OCI-LY7 (cell line): ENCODE data around the gene KRTAP5-7.

Source experiments
- CTCF ChIP-seq: fragments of 200-600 bp; sonication (generic); conservative IDR thresholded peaks from 2 replicates; pipeline ENCODE4 v1.5.1; 2014; ENCODE audit warnings: mild to moderate bottlenecking, antibody characterized with exemption, low read length, moderate library complexity, mixed read lengths
- EZH2phosphoT487 ChIP-seq: fragments of 200-600 bp; sonication (generic); IDR thresholded peaks from 2 replicates; pipeline ENCODE4 v1.6.1; 2018; ENCODE audit warnings: low read depth, borderline replicate concordance, mild to moderate bottlenecking, mixed run types, antibody characterized with exemption, low read length, moderate library complexity, mixed read lengths

GRCh38 chr11:71485466-71485865, 41.6 kb upstream of the KRTAP5-7 start:
- TF ChIP-seq EZH2phosphoT487 (no peak), CTCF (no peak)
